ENCODE data around the gene PIP4K2A. TPM values are rescaled to one million over a fixed set of nuclear protein-coding genes. Genes with fewer than 3 reads are reported as not detected.

Gene PIP4K2A
- total RNA-seq, 4 donors from 2014 or later, result 3.1 to 19.1 (median 7.6) TPM

DNA sequence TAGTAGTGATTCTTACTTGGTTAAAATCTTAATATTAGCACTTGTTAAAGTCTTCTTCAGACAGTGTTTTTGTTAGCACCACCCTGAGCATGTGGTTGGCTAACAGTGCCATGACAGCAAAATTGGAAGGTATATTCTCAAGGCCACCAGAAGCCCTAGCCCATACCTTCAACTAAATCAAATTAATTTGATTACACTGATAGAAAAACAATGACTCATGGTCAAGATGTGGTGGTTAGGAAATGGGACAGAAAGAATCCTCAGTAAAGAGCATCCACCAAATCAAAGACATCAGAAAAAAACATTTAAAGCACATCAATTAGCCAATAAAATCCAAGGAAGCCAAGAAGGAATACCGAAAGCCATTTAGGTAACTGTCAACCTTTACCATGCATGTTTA, 75.5 kb downstream of the PIP4K2A start:
- WGBS, 2 donors, result 85 to 100% methylated on average over 1 of the region's 1 CpG
- H3K4me1 ChIP-seq, result peaks cover 0 to 12% (median 0%) of the 10 kb centered on the region in 3 donors
- no peaks in the 10 kb centered on the region for H3K9me3 ChIP-seq
- no peak overlapping the region for H3K4me3 ChIP-seq
- DNase-seq, result no peak
- intact Hi-C loops (cut with DNase I), result no loop called here
- no peaks in the 10 kb centered on the region for H3K27me3 ChIP-seq
- H3K36me3 ChIP-seq, result no peaks in the 10 kb centered on the region
- TF ChIP-seq POLR2A (IDR thresholded peaks at IDR 0.05), result no peak
- TF ChIP-seq, protein P1, sequence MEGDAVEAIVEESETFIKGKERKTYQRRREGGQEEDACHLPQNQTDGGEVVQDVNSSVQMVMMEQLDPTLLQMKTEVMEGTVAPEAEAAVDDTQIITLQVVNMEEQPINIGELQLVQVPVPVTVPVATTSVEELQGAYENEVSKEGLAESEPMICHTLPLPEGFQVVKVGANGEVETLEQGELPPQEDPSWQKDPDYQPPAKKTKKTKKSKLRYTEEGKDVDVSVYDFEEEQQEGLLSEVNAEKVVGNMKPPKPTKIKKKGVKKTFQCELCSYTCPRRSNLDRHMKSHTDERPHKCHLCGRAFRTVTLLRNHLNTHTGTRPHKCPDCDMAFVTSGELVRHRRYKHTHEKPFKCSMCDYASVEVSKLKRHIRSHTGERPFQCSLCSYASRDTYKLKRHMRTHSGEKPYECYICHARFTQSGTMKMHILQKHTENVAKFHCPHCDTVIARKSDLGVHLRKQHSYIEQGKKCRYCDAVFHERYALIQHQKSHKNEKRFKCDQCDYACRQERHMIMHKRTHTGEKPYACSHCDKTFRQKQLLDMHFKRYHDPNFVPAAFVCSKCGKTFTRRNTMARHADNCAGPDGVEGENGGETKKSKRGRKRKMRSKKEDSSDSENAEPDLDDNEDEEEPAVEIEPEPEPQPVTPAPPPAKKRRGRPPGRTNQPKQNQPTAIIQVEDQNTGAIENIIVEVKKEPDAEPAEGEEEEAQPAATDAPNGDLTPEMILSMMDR (IDR thresholded peaks at IDR 0.05), result no peak
- no peak overlapping the region for H3K27ac ChIP-seq

- no peak for TF ChIP-seq POLR2A (IDR thresholded peaks at IDR 0.05)
- TF ChIP-seq, protein P1 (IDR thresholded peaks at IDR 0.05), result no peak
- no peak for DNase-seq
- H3K36me3 ChIP-seq, result no peaks in the 10 kb centered on the region
- H3K27ac ChIP-seq, result no peak overlapping the region
- no peak overlapping the region for H3K4me3 ChIP-seq
- peaks cover 0 to 25% (median 8%) of the 10 kb centered on the region in 3 donors for H3K4me1 ChIP-seq
- no peaks in the 10 kb centered on the region for H3K9me3 ChIP-seq
- no peaks in the 10 kb centered on the region for H3K27me3 ChIP-seq
- WGBS, 2 donors, result 50 to 59% methylated on average over 4 of the region's 4 CpGs
- intact Hi-C loops (cut with DNase I), result no loop called here
These were observed 76.9 kb downstream of the PIP4K2A start for GRCh38 chr10:22637491-22637890.

DNA sequence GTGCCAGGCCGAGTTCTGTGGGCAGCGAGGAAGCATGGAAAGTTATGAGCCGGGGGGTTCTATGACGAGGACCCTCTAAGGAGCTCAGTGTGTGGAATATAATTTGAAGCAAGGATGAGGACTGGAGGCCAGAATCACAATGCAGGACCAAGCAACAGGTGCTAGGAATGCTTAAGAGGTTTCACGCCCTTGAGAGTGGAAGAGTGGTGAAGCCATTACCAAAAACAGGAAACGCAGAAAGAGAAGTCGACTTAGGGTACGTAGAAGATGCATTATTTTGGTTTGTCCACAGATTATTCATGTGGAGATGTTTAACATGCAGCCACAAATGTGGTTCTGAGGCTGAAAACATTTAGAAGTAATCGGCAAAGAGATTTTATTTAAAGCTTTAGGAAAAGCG, 78.7 kb downstream of the PIP4K2A start:
- intact Hi-C loops (cut with DNase I), result no loop called here
- peaks cover 0 to 42% (median 8%) of the 10 kb centered on the region in 3 donors for H3K4me1 ChIP-seq
- no peak overlapping the region for H3K4me3 ChIP-seq
- peak overlapping the region in 1 of 4 donors; percentile 15 for H3K27ac ChIP-seq
- H3K36me3 ChIP-seq, result no peaks in the 10 kb centered on the region
- no peaks in the 10 kb centered on the region for H3K9me3 ChIP-seq
- no peaks in the 10 kb centered on the region for H3K27me3 ChIP-seq
- 84 to 85% methylated on average over 10 of the region's 10 CpGs for WGBS, 2 donors
- TF ChIP-seq POLR2A (IDR thresholded peaks at IDR 0.05), result no peak
- TF ChIP-seq, protein P1 (IDR thresholded peaks at IDR 0.05), result no peak
- DNase-seq, result no peak

GRCh38 chr10:22634606-22635459, 79.5 kb downstream of the PIP4K2A start:
- intact Hi-C loops (cut with DNase I), result no loop called here
- TF ChIP-seq, protein P1 (IDR thresholded peaks at IDR 0.05), result no peak
- TF ChIP-seq POLR2A (IDR thresholded peaks at IDR 0.05), result no peak
- peak overlapping the region in 1 of 4 donors; percentile 15 for H3K27ac ChIP-seq
- WGBS, 2 donors, result 76 to 78% methylated on average over 4 of the region's 4 CpGs
- no peaks in the 10 kb centered on the region for H3K27me3 ChIP-seq
- no peak overlapping the region for H3K4me3 ChIP-seq
- H3K4me1 ChIP-seq, result peaks cover 0 to 50% (median 8%) of the 10 kb centered on the region in 3 donors
- DNase-seq, result no peak
- H3K36me3 ChIP-seq, result no peaks in the 10 kb centered on the region
- no peaks in the 10 kb centered on the region for H3K9me3 ChIP-seq

- DNase-seq, result no peak
- TF ChIP-seq, protein P1 (IDR thresholded peaks at IDR 0.05), result no peak
- TF ChIP-seq POLR2A (IDR thresholded peaks at IDR 0.05), result no peak
- Histone ChIP-seq H3K4me3 (no peak overlapping the region), H3K36me3 (no peaks in the 10 kb centered on the region), H3K27me3 (no peaks in the 10 kb centered on the region), H3K9me3 (no peaks in the 10 kb centered on the region), H3K4me1 (peaks cover 0 to 53% (median 8%) of the 10 kb centered on the region in 3 donors), H3K27ac (peak overlapping the region in 1 of 4 donors; percentile 40)
- WGBS, 2 donors, result 86 to 92% methylated on average over 5 of the region's 5 CpGs
- intact Hi-C loops (cut with DNase I), result no loop called here
These were observed 80.3 kb downstream of the PIP4K2A start for GRCh38 chr10:22634093-22634492.
